ENCODE data around the gene LRRC18.

The LRRC18 gene

GRCh38 chr10:48880016-48880705, 59.5 kb downstream of the LRRC18 start:
- no peak for DNase-seq (ENCODE audit: low spot score)

- no peak for DNase-seq (ENCODE audit: low spot score)
Observed at GRCh38 chr10:48879451-48879850, 60.2 kb downstream of the LRRC18 start.

- DNase-seq (ENCODE audit: low spot score): no peak
Observed at GRCh38 chr10:48878091-48878490, 61.5 kb downstream of the LRRC18 start.

DNA sequence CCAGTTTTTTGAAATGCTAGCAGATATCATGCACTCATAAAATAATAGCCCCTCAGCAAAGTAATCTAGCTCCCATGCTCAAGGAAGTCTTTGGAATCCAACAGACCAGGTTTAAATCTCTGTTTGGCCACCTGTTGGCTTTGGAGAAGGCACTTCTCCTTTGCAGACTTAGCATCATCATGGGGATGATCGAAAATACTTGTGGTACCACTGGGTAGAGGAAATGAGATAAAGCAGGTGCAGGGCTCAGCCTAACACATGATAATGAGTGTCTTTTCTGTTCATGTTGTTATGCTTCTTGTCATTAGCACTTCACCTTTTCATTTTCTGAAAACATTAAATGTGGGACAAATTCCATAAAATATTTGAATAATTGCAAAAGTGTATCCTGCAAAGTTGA, 67.4 kb downstream of the LRRC18 start:
- no peak for DNase-seq (ENCODE audit: low spot score)
